OCI-LY3 (cell line): ENCODE measurements around the gene ID3.

Experiments
- H2AFZ ChIP-seq: fragments of 200-600, 300-600 bp; shearing (Covaris generic); 2 replicates; pipeline ENCODE4 v1.6.0; 2014; ENCODE audit warnings: antibody characterized with exemption, low read depth, low read length
- H3K27ac ChIP-seq: fragments of 200-600, 300-600 bp; sonication (generic); 2 replicates; pipeline ENCODE4 v1.5.1; 2014; ENCODE audit warnings: mild to moderate bottlenecking, low read length, moderate library complexity, mixed read lengths
- H3K27me3 ChIP-seq: fragments of 200-600, 300-600 bp; sonication (generic); 2 replicates; pipeline ENCODE4 v1.6.1; 2014; ENCODE audit warnings: low read depth, low read length, mixed read lengths
- H3K36me3 ChIP-seq: fragments of 200-600, 300-600 bp; sonication (generic); replicated peaks from 2 replicates; pipeline ENCODE3; 2014; ENCODE audit warnings: low read depth, low read length, mixed read lengths
- H3K4me1 ChIP-seq: fragments of 300-600, 200-600 bp; sonication (generic); 2 replicates; pipeline ENCODE4 v1.6.1; 2014; ENCODE audit warnings: low read length, mixed read lengths
- H3K4me2 ChIP-seq: fragments of 200-600, 300-600 bp; sonication (generic); 2 replicates; pipeline ENCODE4 v1.6.1; 2014; ENCODE audit warnings: low read length, mixed read lengths
- H3K4me3 ChIP-seq: fragments of 300-600, 200-600 bp; sonication (generic); 2 replicates; pipeline ENCODE4 v1.5.1; 2014; ENCODE audit warnings: antibody characterized with exemption, mild to moderate bottlenecking, low read length, moderate library complexity
- H3K79me2 ChIP-seq: fragments of 300-600, 200-600 bp; shearing (Covaris generic); 2 replicates; pipeline ENCODE4 v1.6.1; 2014; ENCODE audit warnings: mild to moderate bottlenecking, low read length, mixed read lengths
- H3K9ac ChIP-seq: fragments of 300-600, 200-600 bp; shearing (Covaris generic); 2 replicates; pipeline ENCODE4 v1.6.0; 2014; ENCODE audit warnings: mild to moderate bottlenecking, low read length, moderate library complexity
- H3K9me3 ChIP-seq: fragments of 200-600, 300-600 bp; shearing (Covaris generic); 2 replicates; pipeline ENCODE4 v1.6.1; 2014; ENCODE audit warnings: low read length, mixed read lengths; ENCODE audit not compliant: insufficient read depth
- H4K20me1 ChIP-seq: fragments of 200-600, 300-600 bp; sonication (generic); 2 replicates; pipeline ENCODE4 v1.6.1; 2016; ENCODE audit warnings: low read length, mixed read lengths; ENCODE audit not compliant: insufficient read depth
- CTCF ChIP-seq: fragments of 200-600, 300-600 bp; sonication (generic); IDR thresholded peaks from 2 replicates; pipeline ENCODE4 v1.5.1; 2014; ENCODE audit warnings: antibody characterized with exemption, low read length, low read depth
- EZH2phosphoT487 ChIP-seq: fragments of 200-600 bp; shearing (Covaris generic); IDR thresholded peaks from 2 replicates; pipeline ENCODE4 v1.6.1; 2018; ENCODE audit warnings: antibody characterized with exemption, mixed run types, low read depth

Gene ID3

DNA sequence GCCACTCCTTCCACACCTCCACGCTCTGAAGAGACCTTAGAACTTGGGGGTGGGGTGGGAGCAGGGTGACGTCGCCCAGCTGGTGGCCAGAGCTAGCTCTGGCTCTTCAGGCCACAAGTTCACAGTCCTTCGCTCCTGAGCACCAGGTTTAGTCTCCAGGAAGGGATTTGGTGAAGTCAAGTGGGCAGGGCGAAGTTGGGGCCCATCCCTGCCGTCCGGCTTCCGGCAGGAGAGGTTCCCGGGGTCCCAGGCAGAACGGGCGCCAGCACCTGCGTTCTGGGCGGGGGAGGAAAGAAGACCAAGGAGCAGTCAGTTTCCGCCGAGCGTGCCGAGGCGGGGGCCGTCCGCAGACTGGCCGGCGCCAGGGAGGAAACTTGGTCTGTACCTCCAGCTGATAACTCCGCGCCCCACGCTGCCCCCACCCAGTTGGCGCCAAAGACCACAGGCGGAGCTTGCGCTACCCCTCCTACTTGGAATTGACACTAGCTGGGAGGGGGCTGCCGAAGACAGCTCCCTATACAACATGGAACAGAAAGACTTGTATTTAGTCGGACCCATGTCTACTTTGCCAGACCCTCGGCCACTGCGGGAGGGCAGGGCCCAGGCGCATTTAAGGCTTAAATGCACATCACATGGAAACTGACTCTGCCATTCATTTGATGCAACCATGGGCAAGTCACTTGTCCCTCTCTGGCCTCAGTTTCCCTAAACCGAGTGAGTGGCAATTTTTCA lies 995 bp downstream of the ID3 start:
- Histone ChIP-seq H3K27ac (peak overlapping the region; percentile 46), H3K27me3 (peaks cover 22% of the 10 kb centered on the region), H3K9me3 (no peaks in the 10 kb centered on the region), H3K79me2 (0 out of 2 replicates have a peak, but pooled peaks cover 3% of the 10 kb centered on the region), H3K36me3 (peaks cover 4% of the 10 kb centered on the region), H3K4me2 (peak overlapping the region; percentile 98), H4K20me1 (no peaks in the 10 kb centered on the region), H3K4me1 (peaks cover 63% of the 10 kb centered on the region), H3K9ac (peak overlapping the region; percentile 84), H3K4me3 (peak overlapping the region; percentile 94), H2AFZ (no peak overlapping the region)
- TF ChIP-seq EZH2phosphoT487 (no peak), CTCF (no peak)

DNA sequence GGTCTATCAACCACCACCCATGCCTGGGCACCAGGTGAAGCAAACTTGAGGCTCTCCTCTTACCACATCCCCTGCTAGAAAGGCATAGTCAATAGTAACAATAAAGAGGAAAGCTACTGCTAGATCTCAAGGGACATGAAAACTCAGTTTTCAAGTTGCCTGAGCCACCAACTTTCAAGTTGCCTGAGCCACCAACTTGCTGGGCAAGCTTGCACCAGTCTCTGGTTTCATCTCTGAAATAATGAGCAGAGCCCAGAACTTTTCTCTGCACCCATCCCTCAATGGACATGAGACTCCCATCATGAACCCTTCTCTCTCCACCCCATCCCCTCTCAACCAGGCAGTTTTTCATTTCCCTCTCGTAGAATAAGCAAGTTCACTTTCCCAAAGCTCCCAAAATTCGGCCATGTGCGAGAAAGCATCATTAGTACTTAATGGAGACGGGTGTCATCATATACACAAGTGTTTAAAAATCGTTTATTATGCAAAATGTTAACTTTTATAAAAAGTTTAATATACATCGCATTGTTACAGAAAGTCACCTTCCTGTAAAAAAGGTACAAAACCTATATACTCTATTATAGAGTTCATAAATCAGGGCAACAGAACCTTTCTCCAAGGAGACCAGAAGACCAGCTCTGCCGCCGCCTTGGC lies 1.7 kb downstream of the ID3 start:
- Histone ChIP-seq H3K79me2 (0 out of 2 replicates have a peak, but pooled peaks cover 3% of the 10 kb centered on the region), H3K27ac (peak overlapping the region; percentile 46), H3K36me3 (peaks cover 4% of the 10 kb centered on the region), H3K4me1 (peaks cover 60% of the 10 kb centered on the region), H3K4me2 (peak overlapping the region; percentile 98), H4K20me1 (no peaks in the 10 kb centered on the region), H3K9ac (peak overlapping the region; percentile 84), H2AFZ (no peak overlapping the region), H3K4me3 (peak overlapping the region; percentile 94), H3K27me3 (peaks cover 22% of the 10 kb centered on the region), H3K9me3 (no peaks in the 10 kb centered on the region)
- no peak for TF ChIP-seq CTCF
- no peak for TF ChIP-seq EZH2phosphoT487

DNA sequence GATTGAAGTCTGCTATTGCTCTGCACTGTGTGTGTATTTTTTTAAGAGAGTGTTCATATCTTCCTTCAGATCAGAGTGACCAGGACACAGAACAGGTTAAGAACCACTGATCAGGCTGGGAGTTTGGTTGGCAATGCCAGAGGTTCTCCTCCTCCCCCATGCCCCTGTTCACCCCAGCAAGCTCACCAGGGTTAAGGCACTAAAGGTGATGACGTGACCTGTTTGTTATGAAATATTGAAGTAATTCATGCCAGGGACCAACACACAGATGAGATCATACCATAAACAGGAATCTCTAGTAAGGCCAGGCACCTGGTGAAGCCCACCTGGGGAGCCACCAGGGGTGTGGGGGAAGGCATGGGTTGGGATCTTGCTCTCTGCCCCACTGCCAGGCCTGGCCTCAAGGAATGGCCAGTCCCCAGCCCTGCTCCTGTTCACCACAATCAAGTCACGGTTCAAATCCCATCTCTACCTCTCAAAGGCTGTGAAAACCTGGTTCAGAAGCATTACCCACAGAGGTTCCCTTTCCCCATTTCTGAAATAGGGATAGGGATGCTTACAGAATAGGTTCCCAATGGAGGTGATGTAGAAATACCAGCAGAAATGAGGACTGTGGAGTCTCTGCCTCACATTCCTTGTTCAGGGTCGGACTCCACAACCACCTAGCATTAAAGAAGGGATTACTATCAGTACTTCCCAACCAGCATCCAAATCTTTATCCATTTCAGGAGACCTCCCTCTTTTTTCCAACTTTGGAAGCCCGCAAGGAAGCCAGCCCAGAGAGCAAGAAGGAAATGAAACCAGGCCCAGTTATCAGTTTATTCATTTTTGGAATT lies 2.4 kb downstream of the ID3 start:
- peaks cover 4% of the 10 kb centered on the region for H3K36me3 ChIP-seq
- H3K27me3 ChIP-seq = peaks cover 18% of the 10 kb centered on the region
- 0 out of 2 replicates have a peak, but pooled peaks cover 3% of the 10 kb centered on the region for H3K79me2 ChIP-seq
- no peaks in the 10 kb centered on the region for H3K9me3 ChIP-seq
- peaks cover 53% of the 10 kb centered on the region for H3K4me1 ChIP-seq
- no peak overlapping the region for H3K9ac ChIP-seq
- H3K4me2 ChIP-seq = peak overlapping the region; percentile 98
- peak overlapping the region; percentile 46; the same call in 1 of the 2 replicates for H3K27ac ChIP-seq
- no peak overlapping the region for H3K4me3 ChIP-seq
- no peaks in the 10 kb centered on the region for H4K20me1 ChIP-seq
- H2AFZ ChIP-seq = no peak overlapping the region
- TF ChIP-seq CTCF (no peak), EZH2phosphoT487 (no peak)
